H9 (cell line): ENCODE measurements around the gene PSMG2. TPM values are rescaled to one million over a fixed set of nuclear protein-coding genes. Genes with fewer than 3 reads are reported as not detected.

Experiments used
- DNase-seq: peaks from one replicate; pipeline ENCODE4 v3.0.0-alpha.2; 2017
- H2AFZ ChIP-seq: one replicate; pipeline ENCODE4 v1.6.1; 2013; ENCODE audit warnings: mild to moderate bottlenecking, low read length, control low read depth, moderate library complexity
- H2AK5ac ChIP-seq: 2 replicates; pipeline ENCODE4 v1.6.1; 2013; ENCODE audit warnings: low read length, control low read depth, mixed read lengths; ENCODE audit not compliant: insufficient read length
- H2BK120ac ChIP-seq: one replicate; pipeline ENCODE4 v1.6.1; 2013; ENCODE audit warnings: low read depth, mild to moderate bottlenecking, low read length, control low read depth, inconsistent platforms; ENCODE audit not compliant: poor library complexity, severe bottlenecking
- H2BK12ac ChIP-seq: 2 replicates; pipeline ENCODE4 v1.6.1; 2013; ENCODE audit warnings: low read length, control low read depth, mixed read lengths, low read depth; ENCODE audit not compliant: insufficient read length
- H2BK15ac ChIP-seq: 2 replicates; pipeline ENCODE4 v1.6.1; 2013; ENCODE audit warnings: low read depth, low read length, control low read depth
- H2BK20ac ChIP-seq: one replicate; pipeline ENCODE4 v1.6.1; 2013; ENCODE audit warnings: low read depth, mild to moderate bottlenecking, low read length, control low read depth, inconsistent platforms; ENCODE audit not compliant: poor library complexity, severe bottlenecking
- H2BK5ac ChIP-seq: 2 replicates; pipeline ENCODE4 v1.6.1; 2013; ENCODE audit warnings: low read length, control low read depth, mixed read lengths; ENCODE audit not compliant: insufficient read length
- H3K14ac ChIP-seq: 2 replicates; pipeline ENCODE4 v1.6.1; 2013; ENCODE audit warnings: low read length, control low read depth; ENCODE audit not compliant: insufficient read depth
- H3K18ac ChIP-seq: 2 replicates; pipeline ENCODE4 v1.6.1; 2013; ENCODE audit warnings: low read depth, mild to moderate bottlenecking, mixed read lengths, low read length, control low read depth; ENCODE audit not compliant: insufficient read length
- H3K23ac ChIP-seq: 2 replicates; pipeline ENCODE4 v1.6.1; 2013; ENCODE audit warnings: low read length, control low read depth, mixed read lengths, low read depth; ENCODE audit not compliant: insufficient read length
- H3K23me2 ChIP-seq: 2 replicates; pipeline ENCODE4 v1.6.1; 2013; ENCODE audit warnings: low read depth, mild to moderate bottlenecking, mixed read lengths, low read length, control low read depth; ENCODE audit not compliant: insufficient read length, poor library complexity, severe bottlenecking
- H3K27ac ChIP-seq: 2 replicates; pipeline ENCODE4 v1.5.1; 2013; ENCODE audit warnings: low read length, control low read depth, mixed read lengths, low read depth; ENCODE audit not compliant: insufficient read length
- H3K27me3 ChIP-seq: 2 replicates; pipeline ENCODE4 v1.6.1; 2013; ENCODE audit warnings: low read length, control low read depth, inconsistent platforms; ENCODE audit not compliant: insufficient read depth
- H3K4ac ChIP-seq: 2 replicates; pipeline ENCODE4 v1.6.1; 2013; ENCODE audit warnings: low read depth, mild to moderate bottlenecking, control low read depth, inconsistent platforms, low read length, moderate library complexity
- H3K4me1 ChIP-seq: 2 replicates; pipeline ENCODE4 v1.6.1; 2013; ENCODE audit warnings: low read length, control low read depth, inconsistent platforms; ENCODE audit not compliant: insufficient read depth
- H3K4me2 ChIP-seq: 2 replicates; pipeline ENCODE4 v1.6.1; 2013; ENCODE audit warnings: low read length, control low read depth, mixed read lengths; ENCODE audit not compliant: insufficient read length, insufficient read depth
- H3K56ac ChIP-seq: 2 replicates; pipeline ENCODE4 v1.6.1; 2013; ENCODE audit warnings: low read depth, mild to moderate bottlenecking, mixed read lengths, low read length, control low read depth; ENCODE audit not compliant: insufficient read length
- H3K79me1 ChIP-seq: 2 replicates; pipeline ENCODE4 v1.6.1; 2013; ENCODE audit warnings: low read depth, mild to moderate bottlenecking, moderate library complexity, low read length, control low read depth, inconsistent platforms; ENCODE audit not compliant: insufficient read depth, poor library complexity, severe bottlenecking
- H3K79me2 ChIP-seq: 2 replicates; pipeline ENCODE4 v1.6.1; 2013; ENCODE audit warnings: low read length, control low read depth, inconsistent platforms; ENCODE audit not compliant: insufficient read depth
- H3K9ac ChIP-seq: 2 replicates; pipeline ENCODE4 v1.6.1; 2013; ENCODE audit warnings: low read length, control low read depth, mixed read lengths; ENCODE audit not compliant: insufficient read length; ENCODE audit errors: extremely low read depth
- H3K9me3 ChIP-seq: one replicate; pipeline ENCODE4 v1.6.1; 2013; ENCODE audit warnings: low read depth, low read length, inconsistent platforms; ENCODE audit not compliant: control insufficient read depth
- H3T11ph ChIP-seq: one replicate; pipeline ENCODE4 v1.6.1; 2013; ENCODE audit warnings: mild to moderate bottlenecking, low read length, control low read depth, inconsistent platforms
- H4K20me1 ChIP-seq: one replicate; pipeline ENCODE4 v1.6.1; 2013; ENCODE audit not compliant: control insufficient read depth, insufficient read length, insufficient read depth
- H4K5ac ChIP-seq: 2 replicates; pipeline ENCODE4 v1.6.1; 2013; ENCODE audit warnings: low read depth, mild to moderate bottlenecking, mixed read lengths, low read length, control low read depth; ENCODE audit not compliant: insufficient read length
- H4K8ac ChIP-seq: replicated peaks from 2 replicates; pipeline ENCODE4 v1.6.1; 2013; ENCODE audit warnings: low read length, control low read depth, mixed read lengths, low read depth; ENCODE audit not compliant: insufficient read length
- H4K91ac ChIP-seq: 2 replicates; pipeline ENCODE4 v1.6.1; 2013; ENCODE audit warnings: low read depth, mild to moderate bottlenecking, moderate library complexity, mixed read lengths, low read length, control low read depth; ENCODE audit not compliant: insufficient read length
- H3K27ac Mint-ChIP-seq, 3 experiments: 2 replicates in 2 of 3; 3 replicates in 1 of 3; pipeline ENCODE4 v1.8.0; 2020 to 2021; ENCODE audit warnings: mixed read lengths in 3 of 3, mild to moderate bottlenecking in 1 of 3, moderate library complexity in 1 of 3
- H3K27me3 Mint-ChIP-seq: 2 replicates; pipeline ENCODE4 v1.8.0; 2021; ENCODE audit warnings: low read depth, mild to moderate bottlenecking, moderate library complexity, mixed read lengths
- H3K36me3 Mint-ChIP-seq, 3 experiments: 2 replicates in 2 of 3; 3 replicates in 1 of 3; pipeline ENCODE4 v1.8.0; 2020 to 2021; ENCODE audit warnings: low read depth in 3 of 3, mixed read lengths in 3 of 3; ENCODE audit not compliant: insufficient read depth in 1 of 3
- H3K4me1 Mint-ChIP-seq, 2 experiments: 2 replicates each; pipeline ENCODE4 v1.8.0; 2020; ENCODE audit warnings: mixed read lengths in 2 of 2
- H3K4me3 Mint-ChIP-seq, 2 experiments: 2 replicates in 1 of 2; 3 replicates in 1 of 2; pipeline ENCODE4 v1.8.0; 2020 to 2021; ENCODE audit warnings: mild to moderate bottlenecking in 2 of 2, mixed read lengths in 2 of 2, moderate library complexity in 1 of 2
- H3K9me3 Mint-ChIP-seq, 2 experiments: 2 replicates in 1 of 2; 3 replicates in 1 of 2; pipeline ENCODE4 v1.8.0; 2020; ENCODE audit warnings: mild to moderate bottlenecking in 2 of 2, mixed read lengths in 2 of 2, moderate library complexity in 1 of 2
- CTCF ChIP-seq: fragments of 200-600 bp; sonication (generic); conservative IDR thresholded peaks from 3 replicates; pipeline ENCODE4 v1.8.0; 2021; ENCODE audit warnings: antibody characterized with exemption, mild to moderate bottlenecking
- whole genome bisulfite sequencing: extraction: QIAGEN DNeasy Blood & Tissue Kit; methylation state at CpG from one replicate; pipeline ENCODE4 v1.1.7; 2013; ENCODE audit warnings: missing lambda C conversion rate, low lambda C conversion rate, mixed read lengths; ENCODE audit not compliant: insufficient read length; ENCODE audit errors: extremely low coverage; 5-methylcytosine and 5-hydroxymethylcytosine counted together
- total RNA-seq: library from RNA; stranded (reverse); gene quantifications from 2 replicates; pipeline ENCODE4 v1.2.1, GENCODE V29; 2021

Gene PSMG2
- total RNA-seq, 1 experiment from 2014 or later, result 72.2 TPM

- Histone ChIP-seq H4K8ac (no peak within 1 kb of the TSS), H3K79me2 (no peaks in the 10 kb centered on the region), H3K27me3 (no peaks in the 10 kb centered on the region), H3K27ac (no peak within 1 kb of the TSS), H4K20me1 (no peaks in the 10 kb centered on the region), H2BK15ac (no peak within 1 kb of the TSS), H3K23me2 (peaks cover 11% of the 10 kb centered on the region), H2BK5ac (no peak within 1 kb of the TSS), H3K4ac (no peak within 1 kb of the TSS), H4K91ac (no peak within 1 kb of the TSS), H2BK12ac (no peak within 1 kb of the TSS), H3K4me2 (peak within 1 kb of the TSS; percentile 62), H3K18ac (no peak within 1 kb of the TSS), H2AK5ac (no peak within 1 kb of the TSS), H3T11ph (no peak within 1 kb of the TSS), H3K4me1 (no peaks in the 10 kb centered on the region), H3K79me1 (no peaks in the 10 kb centered on the region), H3K9ac (peak within 1 kb of the TSS; percentile 27), H2BK120ac (no peak within 1 kb of the TSS), H3K23ac (no peak within 1 kb of the TSS), H3K14ac (no peak within 1 kb of the TSS; the same call in 1 of the 2 replicates), H3K56ac (no peak within 1 kb of the TSS), H4K5ac (no peak within 1 kb of the TSS), H3K9me3 (no peaks in the 10 kb centered on the region), H2AFZ (no peak within 1 kb of the TSS), H2BK20ac (no peak within 1 kb of the TSS)
- peak; percentile 69 for DNase-seq
- Mint-ChIP-seq H3K4me3 (peak within 1 kb of the TSS; percentile 75 to 89), H3K9me3 (no peaks in the 10 kb centered on the region; a peak in 1 of 5 replicates), H3K4me1 (peaks cover 17 to 27% of the 10 kb centered on the region in 2 experiments), H3K36me3 (peaks cover 0 to 4% (median 3%) of the 10 kb centered on the region in 3 experiments; a peak in 3 of 7 replicates), H3K27ac (peak within 1 kb of the TSS in 2 of 3 experiments; percentile 10 to 85; a peak in 2 of 7 replicates), H3K27me3 (peaks cover 16% of the 10 kb centered on the region)
- TF ChIP-seq CTCF, result no peak
- no CpG with 5 or more reads among the region's 112 CpGs for WGBS
These were observed 45.0 kb upstream of the PSMG2 start, which contains the start of gene SPIRE1 for GRCh38 chr18:12657684-12658425. SPIRE1 (minus strand) TSS chr18:12658107; CDS start chr18:12657866, 241 bp downstream.
